DMS53 (cell line): ENCODE results near the gene SURF2.

Experiments
- DNase-seq: peaks from one replicate; lab custom pipeline; 2025; lab: John Stamatoyannopoulos, UW

SURF2 gene

DNA sequence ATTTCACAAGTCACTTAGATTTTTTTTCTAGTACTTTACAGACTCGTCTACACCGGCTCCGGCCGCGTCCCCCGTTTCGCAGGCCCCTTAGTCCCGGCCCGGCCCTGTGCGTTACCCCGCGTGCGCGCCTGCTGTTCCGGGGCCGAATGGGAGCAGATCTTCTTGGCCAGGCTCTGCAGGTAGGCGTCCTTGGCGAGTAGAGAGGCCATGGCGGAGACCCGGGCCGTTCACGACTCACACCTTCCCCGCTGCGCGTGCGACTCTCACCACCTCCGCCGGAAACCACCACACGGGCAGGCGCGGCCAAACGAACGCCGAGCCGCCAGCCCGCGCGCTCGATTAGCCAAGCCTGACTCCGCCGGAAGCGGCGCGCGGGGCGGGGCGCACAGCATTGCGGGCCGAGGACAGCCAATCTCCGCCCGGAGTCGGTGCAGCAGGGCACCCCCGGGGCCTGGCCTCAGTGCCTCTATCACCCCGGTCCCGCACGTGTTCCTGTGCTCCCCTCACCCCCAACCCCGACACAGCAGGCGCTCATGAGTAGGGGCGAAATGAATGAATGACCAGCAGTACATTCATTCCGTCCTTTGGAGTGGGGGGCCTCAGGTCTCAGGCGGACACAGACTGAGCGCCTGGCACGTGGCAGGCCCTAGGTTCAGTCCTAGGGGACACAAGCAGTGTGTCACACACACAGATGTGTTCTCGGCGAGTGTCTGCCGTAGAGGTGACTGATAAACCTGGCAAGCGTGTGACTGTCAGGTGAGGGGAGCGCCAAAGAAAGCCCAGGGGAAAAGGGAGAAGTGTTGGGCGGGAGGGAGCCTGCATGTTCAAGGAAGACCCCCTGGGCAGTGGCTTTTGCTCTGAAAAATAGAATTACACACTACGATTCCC lies 20.2 kb upstream of the SURF2 start, which contains the start of gene SURF6:
TSS of gene SURF6 (minus strand) at position 265 of the 888 bp plus-strand sequence. CDS start at position 209, 56 bp downstream.
- peak; percentile 98 for DNase-seq

DNA sequence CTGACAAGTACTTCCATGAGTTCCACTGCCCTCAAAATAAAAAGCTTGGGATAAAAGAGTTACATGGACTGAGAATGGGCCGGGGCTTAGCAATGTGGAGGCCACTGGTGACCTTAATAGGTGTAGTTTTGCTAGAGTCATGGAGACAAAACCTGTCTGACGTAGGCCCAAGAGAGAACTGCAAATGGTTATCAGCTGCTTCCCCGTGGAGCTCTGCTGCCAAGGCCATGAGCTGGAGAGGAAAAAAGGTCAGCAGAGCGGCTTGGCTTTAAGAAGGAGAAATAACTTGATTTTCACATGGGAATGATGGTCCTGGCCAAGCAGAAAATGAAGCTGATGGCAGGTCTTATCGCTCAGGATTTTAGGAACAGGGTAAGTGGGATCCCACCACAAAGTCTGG lies 16.7 kb upstream of the SURF2 start:
- no peak for DNase-seq

DNA sequence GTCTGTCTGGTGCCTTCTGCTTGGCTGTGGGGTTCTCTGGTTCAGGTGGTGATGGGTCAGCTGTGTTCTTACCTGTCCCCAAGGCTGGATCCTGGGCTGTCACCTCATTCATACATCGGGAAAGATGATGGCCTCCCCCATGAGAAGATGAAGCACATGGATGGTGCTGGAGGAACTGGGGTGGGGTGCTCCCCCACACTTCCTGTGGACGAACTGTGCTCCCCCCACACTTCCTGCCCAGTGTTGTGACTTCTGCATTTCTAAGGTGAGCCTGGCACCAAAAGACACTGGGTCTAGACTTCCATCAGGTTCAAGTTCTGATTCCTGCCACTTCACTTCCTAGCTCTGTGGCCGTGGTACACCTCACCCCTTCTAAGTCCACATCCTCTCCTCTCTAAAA lies 16.1 kb upstream of the SURF2 start:
- no peak for DNase-seq

DNA sequence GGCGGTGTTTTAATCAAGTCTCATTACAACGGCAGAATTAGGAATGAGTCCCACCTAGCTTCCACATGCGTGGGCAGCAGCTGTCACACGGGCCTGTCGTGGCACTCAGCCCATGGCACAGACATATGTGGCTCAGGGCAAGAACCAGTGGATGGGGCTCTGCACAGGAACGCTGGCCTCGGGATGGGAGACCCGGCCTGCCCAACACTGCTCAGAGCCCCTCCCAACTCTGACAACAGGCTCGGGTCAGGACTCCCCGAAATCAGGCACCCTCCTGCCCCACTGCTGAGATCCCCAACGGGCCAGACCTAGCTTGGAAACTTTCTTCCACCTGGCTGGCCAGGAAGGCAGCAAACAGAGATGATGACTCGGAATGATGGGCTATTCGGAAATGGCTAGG lies 15.4 kb upstream of the SURF2 start:
- no peak for DNase-seq

DNA sequence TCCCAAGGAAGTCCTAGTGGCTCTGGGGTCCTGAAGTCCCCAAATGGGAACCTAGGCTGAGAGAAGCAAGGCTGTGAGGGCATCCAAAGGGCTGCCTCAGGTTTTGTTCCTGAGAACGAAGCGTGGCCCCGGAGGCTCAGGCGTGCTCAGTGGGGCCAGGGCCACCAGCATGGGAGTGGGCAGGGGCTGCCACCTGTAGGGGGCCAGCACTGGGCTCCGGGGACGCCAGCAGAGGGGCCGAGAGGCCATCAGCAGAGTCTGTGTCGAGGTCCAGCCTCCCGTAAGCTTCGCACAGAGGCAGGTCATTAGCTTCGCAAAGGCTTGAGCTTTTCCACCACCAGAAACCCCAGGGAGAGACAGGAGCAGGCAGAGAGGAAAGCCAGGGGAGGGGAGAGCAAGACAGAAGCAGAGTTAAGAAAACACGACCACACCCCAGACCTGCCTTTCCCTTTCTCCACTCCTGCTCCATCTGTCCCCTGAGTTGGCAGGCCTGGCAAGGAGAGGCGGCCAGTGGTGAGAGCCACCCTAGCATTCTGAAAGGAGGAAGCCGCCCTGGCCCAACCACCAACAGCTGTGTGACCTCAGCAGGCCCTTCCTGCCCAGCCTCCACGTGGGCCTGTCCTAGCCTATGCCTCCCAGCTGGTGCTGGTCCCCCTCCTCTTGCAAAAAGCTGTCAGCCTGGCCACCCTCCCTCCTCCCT lies 14.8 kb upstream of the SURF2 start:
- no peak for DNase-seq

DNA sequence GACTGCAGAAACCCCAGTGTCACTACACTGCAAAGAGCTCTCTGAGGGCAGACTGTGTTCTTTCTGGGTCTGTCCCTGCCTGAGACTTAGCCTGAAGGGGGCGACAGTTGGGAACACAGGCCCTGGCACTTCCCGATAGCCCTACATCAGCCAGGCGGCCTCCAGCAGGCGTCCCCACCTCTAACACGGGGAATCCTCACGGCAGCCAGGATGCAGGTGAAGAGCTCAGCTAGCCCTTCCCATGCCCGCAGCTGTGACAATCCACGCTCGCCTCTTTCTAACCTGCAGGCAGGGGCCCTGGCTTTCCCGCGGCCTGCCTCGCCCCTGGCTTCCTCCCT lies 14.3 kb upstream of the SURF2 start:
- DNase-seq, result peak; percentile 33

DNA sequence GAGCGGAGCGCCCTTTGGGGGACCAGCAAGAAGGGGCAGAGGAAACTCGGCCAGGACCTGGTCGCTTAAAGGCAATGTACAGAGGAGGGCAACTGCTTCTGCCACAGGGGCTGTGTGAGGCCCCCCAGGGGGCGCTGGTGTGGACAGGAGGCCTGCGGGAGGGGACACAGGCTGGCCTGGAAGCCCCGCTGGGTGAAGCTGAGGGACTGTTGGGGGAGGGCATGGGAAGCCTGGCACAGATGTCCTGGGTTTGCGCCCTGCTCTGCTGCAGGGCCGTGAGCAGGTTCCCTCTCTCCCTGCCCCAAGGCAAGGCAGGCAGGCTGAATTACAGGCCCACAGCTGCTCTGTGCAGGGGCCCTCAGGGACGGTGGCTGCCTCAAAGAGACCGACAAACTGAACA lies 13.8 kb upstream of the SURF2 start:
- DNase-seq, result peak; percentile 30

DNA sequence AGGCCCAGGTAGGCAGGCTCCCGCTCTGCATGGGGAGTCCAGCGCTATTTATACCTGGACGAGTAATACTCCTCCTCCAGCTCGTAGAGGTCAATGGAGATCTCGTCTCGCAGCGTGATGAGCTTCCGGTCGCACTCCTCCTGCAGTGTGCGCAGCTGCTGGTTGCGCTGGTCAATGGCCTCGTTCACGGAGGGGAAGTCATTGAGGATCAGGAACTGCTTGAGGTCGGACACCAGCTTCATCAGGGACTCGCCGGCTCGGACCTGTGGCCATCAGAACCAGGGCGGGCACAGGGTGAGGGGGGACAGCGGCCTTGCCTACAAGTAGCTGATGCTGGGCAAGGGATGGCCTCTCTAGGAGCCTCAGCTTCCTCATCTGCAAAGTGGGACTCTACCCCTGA lies 12.3 kb upstream of the SURF2 start:
- no peak for DNase-seq

DNA sequence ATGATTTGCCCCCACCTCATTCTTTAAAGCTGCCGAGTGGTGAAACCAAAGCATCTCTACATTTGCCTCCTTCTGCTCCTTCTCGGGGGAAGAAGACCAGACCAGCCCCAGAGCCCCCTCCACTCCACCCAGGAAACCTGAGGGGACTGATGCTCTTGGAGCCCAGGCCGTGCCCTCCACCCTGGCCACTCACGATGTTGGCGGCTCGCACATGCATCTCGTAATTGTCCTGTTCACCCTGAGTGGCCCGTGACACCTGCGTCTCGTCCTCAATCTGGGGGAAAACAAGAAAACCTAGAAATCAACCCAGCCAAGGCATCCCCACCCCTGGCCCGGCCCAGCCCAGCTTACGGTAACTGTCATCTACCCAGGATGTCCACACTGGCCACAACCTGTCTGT lies 11.4 kb upstream of the SURF2 start:
- no peak for DNase-seq

DNA sequence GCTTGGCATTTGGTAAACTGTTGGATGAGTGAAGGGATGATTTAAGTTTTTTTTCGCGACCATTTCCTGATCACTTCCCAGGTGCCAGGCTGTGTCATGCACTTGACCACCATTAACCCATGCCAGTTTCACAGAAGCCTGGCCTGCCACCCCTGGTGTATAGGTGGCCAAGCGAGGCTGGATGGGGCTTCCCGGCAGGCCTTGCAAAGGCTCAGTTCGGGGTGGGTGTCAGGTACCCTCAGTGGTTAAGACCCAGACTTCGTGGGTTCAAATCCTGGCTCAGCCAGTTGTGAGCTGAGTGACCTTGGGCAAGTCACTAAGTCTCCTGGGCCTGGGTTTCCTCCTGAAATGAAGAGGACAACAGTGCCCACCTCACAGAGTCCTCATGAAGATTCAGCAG lies 10.8 kb upstream of the SURF2 start:
- no peak for DNase-seq

DNA sequence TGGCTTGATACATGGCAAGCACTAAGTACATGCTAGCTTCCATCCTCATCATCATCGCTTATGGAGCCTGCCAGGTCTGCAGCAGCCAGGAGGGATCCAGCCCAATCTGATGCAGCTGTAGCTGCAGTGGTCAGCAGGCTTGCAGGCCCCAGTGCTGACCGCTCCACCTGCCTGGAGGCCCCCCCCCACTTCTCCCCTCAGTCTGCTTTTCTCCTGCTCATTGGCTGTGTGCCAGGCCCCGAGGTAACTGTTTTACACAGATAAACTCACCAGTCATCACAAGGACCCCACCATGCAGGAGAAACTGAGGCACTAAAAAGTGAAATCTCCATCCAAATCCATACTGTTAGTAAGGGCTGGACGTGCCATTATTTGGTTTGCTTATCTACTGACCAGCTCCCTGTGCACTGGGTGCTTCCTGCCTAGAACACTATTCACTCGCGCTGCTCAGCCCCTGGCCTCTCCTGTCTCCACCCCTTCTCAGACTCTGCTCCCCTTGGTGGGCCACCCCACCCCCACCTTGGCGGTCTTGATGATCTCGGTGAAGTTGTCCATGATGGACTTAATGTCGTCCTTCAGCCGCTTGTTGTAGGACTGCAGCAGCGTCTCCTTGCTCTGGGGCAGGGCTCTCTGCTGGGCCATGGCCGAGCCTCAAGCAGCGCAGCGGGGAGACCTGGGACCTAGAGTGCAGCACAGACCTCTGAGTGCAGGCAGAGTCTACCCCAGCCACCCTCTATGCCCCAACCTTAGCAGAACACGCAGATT lies 10.1 kb upstream of the SURF2 start:
- no peak for DNase-seq

DNA sequence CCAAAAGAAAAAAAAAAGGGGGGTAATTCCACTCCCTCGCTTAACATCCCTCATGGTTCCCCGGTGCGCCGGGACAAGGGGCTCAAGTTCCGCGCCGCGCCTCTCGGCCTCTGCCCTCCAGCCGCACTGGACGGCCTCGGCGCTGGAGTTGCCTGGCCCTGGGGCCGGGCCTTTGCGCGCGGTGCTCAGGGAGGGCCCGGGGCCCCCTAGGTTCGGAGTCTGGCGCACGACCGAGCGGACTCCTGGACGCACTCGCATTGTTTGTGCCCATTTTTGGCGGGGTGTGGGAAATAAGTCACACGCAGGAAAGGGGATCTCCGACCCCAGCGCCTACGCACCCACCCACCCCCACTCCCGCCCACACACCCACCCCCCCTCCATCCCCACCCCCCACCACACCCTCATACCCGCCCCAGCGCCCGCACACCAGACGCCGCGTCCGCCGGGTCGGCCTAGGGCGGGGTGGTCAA lies 8.8 kb upstream of the SURF2 start:
- DNase-seq, result peak; percentile 73

DNA sequence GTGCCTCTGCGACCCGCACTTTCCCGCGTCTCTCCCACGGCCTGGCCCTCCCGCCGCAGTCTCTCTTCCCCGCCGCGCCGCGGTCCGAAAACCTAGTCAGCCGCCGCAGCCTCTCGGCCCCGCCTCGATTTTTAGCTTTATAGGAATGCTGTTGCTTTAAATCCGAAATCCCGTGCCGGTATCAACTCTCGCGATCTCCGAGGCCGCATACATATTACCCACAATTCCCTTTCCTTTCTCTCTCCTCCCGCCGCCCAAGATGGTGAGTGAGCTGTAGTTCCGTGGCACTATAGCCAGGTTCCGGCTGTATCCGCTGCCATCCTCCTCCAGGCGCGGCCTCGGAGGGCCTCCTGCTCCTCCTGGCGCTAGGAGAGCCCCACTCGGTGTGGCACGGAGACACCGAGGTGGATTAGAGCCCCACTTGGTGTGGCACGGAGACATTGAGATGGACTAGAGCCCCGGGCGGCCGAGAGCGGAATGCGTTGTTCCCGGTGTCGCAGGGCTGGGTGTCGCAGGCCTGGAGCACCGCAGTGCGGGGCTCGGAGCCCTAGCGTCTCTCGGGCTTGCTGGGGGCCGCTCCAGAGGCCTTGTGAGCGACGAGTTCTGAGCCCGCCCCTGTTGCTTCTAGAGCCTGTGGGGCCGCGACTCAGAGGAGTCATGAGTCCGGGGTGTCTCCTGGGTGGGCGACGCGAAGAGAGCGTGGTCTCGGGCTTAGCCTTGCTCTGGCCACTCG lies 8.2 kb upstream of the SURF2 start, which contains the start of the genes MED22 and RPL7A:
TSS of gene MED22 (minus strand) at position 147 of the 733 bp plus-strand sequence. CDS start 1,469 bp downstream, outside the sequence.
TSS of gene RPL7A (plus strand) at position 234 of the 733 bp plus-strand sequence. CDS start at position 260, 26 bp downstream.
- peak; percentile 97 for DNase-seq

DNA sequence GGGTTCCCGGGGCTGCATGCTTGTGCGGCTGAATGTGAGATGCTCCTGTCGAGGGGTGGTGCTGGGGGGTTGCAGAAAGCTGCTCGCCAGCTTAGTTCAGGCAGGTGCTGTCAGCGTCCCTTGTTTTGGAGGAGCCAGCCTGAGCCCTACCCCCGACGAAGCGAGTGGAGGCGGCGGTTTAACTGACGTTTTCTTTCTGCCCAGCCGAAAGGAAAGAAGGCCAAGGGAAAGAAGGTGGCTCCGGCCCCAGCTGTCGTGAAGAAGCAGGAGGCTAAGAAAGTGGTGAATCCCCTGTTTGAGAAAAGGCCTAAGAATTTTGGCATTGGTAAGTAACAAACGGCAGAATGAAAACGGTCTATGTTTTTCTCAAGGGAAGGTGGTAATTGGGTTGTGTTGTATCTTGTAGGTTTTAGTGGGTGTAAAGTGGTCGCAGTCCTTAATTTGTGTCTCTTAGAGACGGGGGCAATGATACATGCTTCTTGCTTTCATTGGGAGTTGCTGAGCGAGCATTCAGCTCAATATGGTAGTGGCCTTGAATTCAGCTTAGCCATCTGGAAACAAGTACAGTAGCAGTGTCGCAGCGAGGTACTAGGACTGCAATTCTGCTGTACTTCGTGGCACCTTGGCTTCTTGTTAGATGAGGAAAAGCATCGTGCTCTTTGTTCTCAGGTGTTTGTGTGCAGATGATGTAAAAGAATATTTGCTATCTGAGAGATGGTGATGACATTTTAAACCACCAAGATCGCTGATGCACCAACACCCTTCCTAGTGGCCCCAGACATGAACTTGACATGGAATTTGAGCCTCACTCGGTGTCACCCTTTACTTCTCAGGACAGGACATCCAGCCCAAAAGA lies 7.4 kb upstream of the SURF2 start:
- DNase-seq, result peak; percentile 63

DNA sequence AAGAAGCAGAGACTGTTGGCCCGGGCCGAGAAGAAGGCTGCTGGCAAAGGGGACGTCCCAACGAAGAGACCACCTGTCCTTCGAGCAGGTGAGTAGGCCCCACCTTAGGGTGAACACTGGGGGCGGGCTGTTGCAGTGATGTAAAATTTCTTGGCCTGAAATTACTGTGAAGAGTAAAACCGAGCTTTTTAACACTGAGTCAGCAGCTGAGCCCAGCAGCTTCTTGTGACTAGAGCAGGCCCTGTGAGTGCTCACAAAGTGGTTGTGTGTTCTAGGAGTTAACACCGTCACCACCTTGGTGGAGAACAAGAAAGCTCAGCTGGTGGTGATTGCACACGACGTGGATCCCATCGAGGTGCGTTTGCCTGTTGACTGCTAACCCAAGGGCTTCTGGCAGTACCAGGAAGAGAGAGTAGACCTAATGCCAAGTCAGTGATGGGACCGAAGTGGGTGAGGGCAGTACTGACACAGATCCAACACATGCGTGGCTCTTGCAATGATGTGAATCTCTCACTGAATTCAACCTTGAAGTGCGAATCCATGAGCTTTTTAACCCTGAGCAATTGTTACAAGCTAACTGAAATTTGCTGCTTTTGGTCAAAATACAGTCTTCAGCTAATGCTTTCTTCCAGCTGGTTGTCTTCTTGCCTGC lies 6.3 kb upstream of the SURF2 start:
- no peak for DNase-seq

DNA sequence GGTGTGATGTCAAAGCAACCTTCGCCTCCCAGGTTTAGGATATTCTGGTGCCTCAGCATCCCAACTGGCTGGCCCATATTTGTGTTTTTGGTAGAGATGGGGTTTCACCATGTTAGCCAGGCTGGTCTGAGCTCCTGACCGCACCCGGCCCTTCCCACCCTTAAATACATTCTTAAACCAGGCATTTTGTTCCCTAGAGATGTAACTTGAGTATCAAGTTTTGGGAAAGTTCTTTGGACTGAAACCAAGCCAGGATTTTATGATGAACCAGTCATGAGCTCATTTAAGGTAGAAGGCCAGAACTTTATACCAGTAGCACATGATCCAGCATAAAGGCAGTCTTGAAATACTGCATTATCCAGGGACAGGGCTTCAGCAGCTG lies 4.8 kb upstream of the SURF2 start:
- DNase-seq, result no peak

DNA sequence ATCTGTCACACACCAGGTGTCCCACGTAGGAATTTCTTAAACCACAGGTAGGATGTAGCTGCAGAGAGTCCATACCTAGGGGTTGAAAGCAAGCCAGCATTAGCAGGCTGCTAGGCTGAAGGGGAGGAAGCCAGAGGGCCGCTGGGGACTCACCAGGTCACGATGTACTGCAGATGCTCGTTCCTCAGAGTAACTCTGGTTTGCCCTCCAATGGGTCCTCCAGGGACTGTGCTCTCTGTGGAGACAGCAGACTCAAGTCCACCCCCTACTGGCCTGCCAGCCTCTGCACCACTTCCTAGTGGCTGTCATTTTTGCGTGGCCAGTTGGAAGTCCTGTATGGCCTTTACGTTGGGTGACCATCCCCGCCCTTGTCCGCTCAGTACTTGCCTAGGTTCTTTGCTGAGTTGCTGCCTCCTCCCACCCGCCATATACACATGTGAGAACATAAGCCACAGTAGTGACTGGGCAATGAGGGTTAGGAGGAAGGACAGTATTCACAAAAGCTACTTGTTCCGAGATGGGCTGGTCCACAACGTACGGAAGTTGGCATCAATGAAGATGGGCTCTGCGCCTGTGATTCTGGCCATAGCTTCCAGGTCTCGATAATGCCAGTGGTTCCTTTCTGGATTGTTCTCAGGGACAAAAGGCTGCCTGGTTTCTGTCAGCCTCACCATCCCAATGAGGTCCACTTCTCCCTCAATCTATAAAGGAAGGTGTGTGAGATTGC lies 4.3 kb upstream of the SURF2 start:
- peak; percentile 83 for DNase-seq

DNA sequence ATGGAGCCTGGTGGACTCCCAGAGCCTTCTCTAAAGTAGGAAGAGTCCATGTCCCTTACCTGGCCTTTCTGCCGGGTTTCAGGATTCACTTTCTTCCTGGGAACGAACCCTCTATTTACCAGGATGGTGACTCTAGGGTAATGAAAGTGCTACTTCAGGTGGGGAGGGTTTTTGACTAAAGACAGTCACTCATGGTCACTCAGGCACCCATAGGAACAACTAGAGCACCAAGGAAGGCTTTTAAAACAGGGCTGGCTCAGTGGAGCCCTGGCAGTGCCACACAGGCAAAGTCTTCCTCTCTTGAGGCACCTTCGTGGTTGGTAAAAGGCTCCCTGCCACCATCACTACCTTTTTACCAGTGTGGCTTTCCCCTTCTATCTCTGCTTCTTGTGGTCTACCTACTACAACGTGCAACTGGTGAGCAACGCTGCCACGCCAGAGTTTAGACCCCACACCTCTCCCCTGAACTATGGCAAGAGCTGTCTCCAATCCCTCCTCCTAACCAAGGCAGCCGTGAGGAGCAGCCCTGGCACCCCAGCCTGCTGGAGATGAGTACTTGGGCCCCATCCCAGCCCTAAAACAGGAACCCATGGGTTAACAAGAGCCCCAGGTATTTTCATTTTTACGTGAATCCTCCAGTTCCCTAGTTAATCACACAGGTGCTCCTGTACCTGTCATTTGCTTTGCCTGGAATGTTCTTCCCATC lies 3.6 kb upstream of the SURF2 start:
- DNase-seq, result no peak

DNA sequence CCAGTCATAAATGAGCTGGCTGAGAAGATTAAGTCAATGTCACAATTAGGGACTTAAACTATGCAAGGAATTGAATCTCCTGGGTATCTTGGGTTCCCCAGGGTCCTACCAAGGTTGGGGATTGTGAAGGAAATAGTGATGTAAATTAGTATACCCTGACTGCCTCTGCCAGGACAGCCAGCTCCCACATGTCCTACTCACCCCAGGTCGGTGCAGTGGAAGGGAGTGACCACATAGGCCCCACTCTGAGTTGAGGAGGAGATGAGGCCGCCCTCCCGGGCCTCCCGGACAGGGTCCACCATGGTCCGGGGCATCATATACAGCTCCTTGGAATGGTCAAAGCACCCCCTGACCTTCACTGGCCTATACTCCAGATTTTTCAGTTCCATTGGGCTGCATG lies 2.8 kb upstream of the SURF2 start:
- no peak for DNase-seq
